ENCODE data around the gene GRID1. TPM values are rescaled to one million over a fixed set of nuclear protein-coding genes. Genes with fewer than 3 reads are reported as not detected.

GRID1 gene
- total and polyA plus RNA-seq, 9 of the 15 experiments (the other 6 are each of a cell fraction or from before 2014, with no cell fraction given): 0.01 to 7.2 (median 1.2) TPM

DNA sequence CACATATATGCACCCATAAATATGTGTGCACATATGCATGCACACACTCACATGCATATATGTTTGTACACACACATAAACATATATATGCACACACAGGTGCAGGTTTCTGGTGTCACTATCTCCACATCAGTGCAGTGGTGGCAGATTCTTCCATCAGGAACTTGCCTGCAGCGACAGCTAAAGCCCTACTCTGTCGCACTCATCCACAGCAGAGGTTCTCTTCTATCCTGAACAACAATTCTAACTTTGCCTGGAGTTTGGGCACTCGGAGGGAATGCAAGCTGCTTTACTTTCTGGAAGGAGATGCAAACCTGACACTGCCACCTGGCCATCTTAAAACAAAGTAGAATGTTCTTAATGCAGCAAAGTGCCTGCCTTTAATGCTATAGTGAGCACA, 745.8 kb downstream of the GRID1 start:
- H4K20me1 ChIP-seq (replicated peaks; ENCODE audit: control insufficient read depth, insufficient read depth, low read length): no peaks in the 10 kb centered on the region; the same call in 1 of the 2 replicates
- no peak overlapping the region for H3K4me3 ChIP-seq
- ChIA-PET POLR2A (no interaction called here), CTCF (ENCODE audit: low intra/inter-chr PET ratio) (no interaction called here)
- H3K27ac ChIP-seq (ENCODE audit: extremely low read depth, low read depth, low read length): no peak overlapping the region
- DNase-seq (ENCODE audit: extremely low read depth in 1 of 4, low spot score in 3 of 4) (no peak), FAIRE-seq (no peak), ATAC-seq (no peak)
- no peaks in the 10 kb centered on the region for H3K9me3 ChIP-seq (replicated peaks; ENCODE audit: control insufficient read depth, insufficient read depth, low read depth, low read length)
- BruUV-seq (replicated peaks): no TSS peak
- H3K4me2 ChIP-seq (ENCODE audit: insufficient read depth, low read length): no peak overlapping the region
- H3K36me3 ChIP-seq (ENCODE audit: control insufficient read depth, insufficient read depth, low read length): no peaks in the 10 kb centered on the region; the same call in 2 of the 3 replicates
- in situ Hi-C loops (cut with MboI): no loop called here
- intact Hi-C loops (cut with micrococcal nuclease): no loop called here
- H2AFZ ChIP-seq (ENCODE audit: low read depth, low read length): no peak overlapping the region
- no peaks in the 10 kb centered on the region for H3K9me1 ChIP-seq (ENCODE audit: control insufficient read depth, insufficient read depth, low read length)
- H3K79me2 ChIP-seq (ENCODE audit: control insufficient read depth, insufficient read depth, low read length): no peaks in the 10 kb centered on the region
- no peak for TF ChIP-seq SP1 (CRISPR knock-in tag; IDR thresholded peaks at IDR 0.05)
- no peak for TF ChIP-seq BHLHE40 (IDR thresholded peaks at IDR 0.05; ENCODE audit: low read length)
- no peak for TF ChIP-seq TCF15 (CRISPR knock-in tag; IDR thresholded peaks at IDR 0.05)
- TF ChIP-seq XRCC4 (IDR thresholded peaks at IDR 0.05; ENCODE audit: extremely low read depth, insufficient read depth, insufficient read length): no peak
- no peak for TF ChIP-seq ZNF165 (CRISPR knock-in tag; IDR thresholded peaks at IDR 0.05; ENCODE audit: borderline replicate concordance)
- H3K9ac ChIP-seq (ENCODE audit: insufficient read depth in 1 of 2, low read depth in 2 of 2, low read length in 2 of 2): no peak overlapping the region
- 11% methylated on average over 3 of the region's 3 CpGs for WGBS (ENCODE audit: insufficient coverage, low coverage, missing lambda C conversion rate)
- no peaks in the 10 kb centered on the region for H3K27me3 ChIP-seq (ENCODE audit: control insufficient read depth in 2 of 2, insufficient read depth in 2 of 2, low read length in 2 of 2)
- no peaks in the 10 kb centered on the region for H3K4me1 ChIP-seq (replicated peaks in 1 of 2; ENCODE audit: control insufficient read depth in 2 of 2, insufficient read depth in 2 of 2, low read length in 2 of 2)

- no peaks in the 10 kb centered on the region for H3K9me1 ChIP-seq (ENCODE audit: control insufficient read depth, insufficient read depth, low read length)
- no peaks in the 10 kb centered on the region for H3K9me3 ChIP-seq (replicated peaks; ENCODE audit: control insufficient read depth, insufficient read depth, low read depth, low read length)
- no peak overlapping the region for H3K27ac ChIP-seq (ENCODE audit: extremely low read depth, low read depth, low read length)
- no peak overlapping the region for H3K4me2 ChIP-seq (ENCODE audit: insufficient read depth, low read length)
- ChIA-PET CTCF (ENCODE audit: low intra/inter-chr PET ratio) (no interaction called here), POLR2A (no interaction called here)
- H3K79me2 ChIP-seq (ENCODE audit: control insufficient read depth, insufficient read depth, low read length): no peaks in the 10 kb centered on the region
- FAIRE-seq (no peak), DNase-seq (ENCODE audit: extremely low read depth in 1 of 4, low spot score in 3 of 4) (no peak), ATAC-seq (no peak)
- no peaks in the 10 kb centered on the region; the same call in 1 of the 2 replicates for H4K20me1 ChIP-seq (replicated peaks; ENCODE audit: control insufficient read depth, insufficient read depth, low read length)
- in situ Hi-C loops (cut with MboI): no loop called here
- intact Hi-C loops (cut with micrococcal nuclease): no loop called here
- H3K36me3 ChIP-seq (ENCODE audit: control insufficient read depth, insufficient read depth, low read length): no peaks in the 10 kb centered on the region; the same call in 2 of the 3 replicates
- H3K4me3 ChIP-seq: no peak overlapping the region
- no TSS peak for BruUV-seq (replicated peaks)
- 20% methylated on average over 9 of the region's 9 CpGs for WGBS (ENCODE audit: insufficient coverage, low coverage, missing lambda C conversion rate)
- no peak for TF ChIP-seq HNRNPL (IDR thresholded peaks at IDR 0.05; ENCODE audit: low read depth, low read length)
- no peaks in the 10 kb centered on the region for H3K4me1 ChIP-seq (replicated peaks in 1 of 2; ENCODE audit: control insufficient read depth in 2 of 2, insufficient read depth in 2 of 2, low read length in 2 of 2)
- no peak overlapping the region for H3K9ac ChIP-seq (ENCODE audit: insufficient read depth in 1 of 2, low read depth in 2 of 2, low read length in 2 of 2)
- H2AFZ ChIP-seq (ENCODE audit: low read depth, low read length): no peak overlapping the region
- no peaks in the 10 kb centered on the region for H3K27me3 ChIP-seq (ENCODE audit: control insufficient read depth in 2 of 2, insufficient read depth in 2 of 2, low read length in 2 of 2)
These were observed 746.8 kb downstream of the GRID1 start for GRCh38 chr10:85619832-85620231.
